Activated CD4-positive, CD25-positive, alpha-beta regulatory T cell (primary cell): Measurements from ENCODE around the gene TMEM121.

Experiments
- DNase-seq, 4 experiments: peaks; one replicate each; lab custom pipeline; 2025; lab: John Stamatoyannopoulos, UW

The TMEM121 gene

DNA sequence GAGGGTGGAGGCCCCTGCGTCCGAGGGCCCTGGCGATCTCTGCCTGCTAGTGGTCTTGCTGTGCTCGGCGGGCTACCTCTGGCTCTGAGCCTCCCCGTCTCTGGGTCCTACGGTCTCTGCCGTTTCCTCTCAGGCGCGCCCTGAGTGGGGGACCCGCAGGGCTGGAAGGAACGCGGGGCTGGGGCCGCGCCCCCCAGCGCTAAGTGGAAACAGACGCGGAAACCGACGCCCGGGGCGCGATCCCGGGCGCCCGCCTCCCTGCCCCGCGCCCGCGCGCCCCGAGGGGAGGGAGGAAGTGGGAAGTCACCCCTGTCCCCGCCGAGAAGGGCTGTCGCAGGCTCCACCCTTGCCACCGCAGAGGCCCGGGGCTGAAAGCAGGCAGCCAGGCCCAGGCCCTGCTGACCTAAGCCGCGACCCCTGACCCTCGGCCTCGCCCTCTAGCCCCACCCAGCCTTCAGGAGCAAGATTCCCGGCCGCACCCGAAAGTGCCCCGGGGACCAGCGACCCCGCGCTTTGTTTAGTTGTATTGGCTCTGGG lies 38.9 kb upstream of the TMEM121 start:
- peak in 3 of 4 experiments; percentile 29 to 56 (median 54) for DNase-seq

DNA sequence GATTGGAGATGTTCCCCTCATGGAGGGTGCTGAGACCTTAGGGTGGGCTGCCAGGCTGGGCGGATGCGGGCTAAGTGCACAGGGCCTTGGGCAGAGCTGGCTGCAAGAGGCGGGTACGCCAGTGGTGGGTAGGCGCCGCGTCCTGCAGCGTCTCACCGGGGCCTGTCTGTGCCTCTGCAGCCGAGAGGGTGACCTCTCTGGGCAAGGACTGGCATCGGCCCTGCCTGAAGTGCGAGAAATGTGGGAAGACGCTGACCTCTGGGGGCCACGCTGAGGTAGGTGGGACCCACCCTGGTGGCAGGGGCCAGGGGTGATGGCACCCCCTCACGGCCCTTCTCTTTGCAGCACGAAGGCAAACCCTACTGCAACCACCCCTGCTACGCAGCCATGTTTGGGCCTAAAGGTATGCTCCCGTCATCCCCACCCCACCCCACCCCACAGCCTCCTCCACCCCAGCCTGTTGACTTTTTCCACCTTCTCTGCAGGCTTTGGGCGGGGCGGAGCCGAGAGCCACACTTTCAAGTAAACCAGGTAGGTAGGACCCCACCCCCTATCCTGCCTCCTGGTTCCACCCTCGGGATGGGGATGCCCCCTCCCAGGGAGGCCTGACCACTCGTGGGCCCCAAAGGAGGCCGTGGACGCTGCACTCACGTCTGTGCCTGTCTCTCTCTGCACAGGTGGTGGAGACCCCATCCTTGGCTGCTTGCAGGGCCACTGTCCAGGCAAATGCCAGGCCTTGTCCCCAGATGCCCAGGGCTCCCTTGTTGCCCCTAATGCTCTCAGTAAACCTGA lies 38.2 kb upstream of the TMEM121 start:
- DNase-seq = no peak

DNA sequence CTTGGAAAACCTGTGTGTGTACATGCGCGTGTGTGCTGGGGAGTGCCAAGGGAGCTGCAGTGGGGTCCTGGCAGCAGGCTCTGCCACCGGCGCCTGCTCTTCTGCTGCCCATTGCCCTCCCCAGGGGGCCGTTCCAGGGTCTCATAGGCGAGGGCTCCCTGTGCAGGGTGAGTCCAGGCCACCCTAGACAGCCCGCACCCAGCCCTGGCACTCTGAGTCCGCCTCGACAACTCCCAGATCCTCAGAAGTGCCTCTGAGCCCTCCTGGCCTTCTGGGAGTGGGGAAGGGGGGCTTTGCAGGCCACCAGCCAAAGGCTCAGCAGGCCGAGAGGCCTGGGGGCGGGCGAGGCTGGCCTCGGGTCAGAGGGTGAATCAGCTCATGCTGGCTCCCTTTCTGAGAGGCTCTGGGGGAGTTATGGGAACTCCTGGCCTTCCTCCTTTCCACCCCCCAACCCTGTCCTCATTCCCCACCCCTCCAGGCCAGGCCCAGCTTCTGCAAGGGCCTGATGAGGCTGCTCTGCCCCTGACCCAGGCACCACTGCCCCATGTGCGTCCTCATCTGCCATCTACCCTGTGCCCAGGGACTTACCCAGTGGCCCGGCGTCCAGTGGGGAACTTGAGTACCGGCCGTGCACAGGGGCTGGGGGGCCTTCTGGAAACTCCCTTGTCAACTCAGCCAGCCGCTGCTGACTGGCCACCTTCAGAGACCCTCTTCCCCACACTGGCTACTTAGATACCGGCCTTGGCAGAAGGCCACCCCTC lies 37.4 kb upstream of the TMEM121 start:
- DNase-seq = no peak

DNA sequence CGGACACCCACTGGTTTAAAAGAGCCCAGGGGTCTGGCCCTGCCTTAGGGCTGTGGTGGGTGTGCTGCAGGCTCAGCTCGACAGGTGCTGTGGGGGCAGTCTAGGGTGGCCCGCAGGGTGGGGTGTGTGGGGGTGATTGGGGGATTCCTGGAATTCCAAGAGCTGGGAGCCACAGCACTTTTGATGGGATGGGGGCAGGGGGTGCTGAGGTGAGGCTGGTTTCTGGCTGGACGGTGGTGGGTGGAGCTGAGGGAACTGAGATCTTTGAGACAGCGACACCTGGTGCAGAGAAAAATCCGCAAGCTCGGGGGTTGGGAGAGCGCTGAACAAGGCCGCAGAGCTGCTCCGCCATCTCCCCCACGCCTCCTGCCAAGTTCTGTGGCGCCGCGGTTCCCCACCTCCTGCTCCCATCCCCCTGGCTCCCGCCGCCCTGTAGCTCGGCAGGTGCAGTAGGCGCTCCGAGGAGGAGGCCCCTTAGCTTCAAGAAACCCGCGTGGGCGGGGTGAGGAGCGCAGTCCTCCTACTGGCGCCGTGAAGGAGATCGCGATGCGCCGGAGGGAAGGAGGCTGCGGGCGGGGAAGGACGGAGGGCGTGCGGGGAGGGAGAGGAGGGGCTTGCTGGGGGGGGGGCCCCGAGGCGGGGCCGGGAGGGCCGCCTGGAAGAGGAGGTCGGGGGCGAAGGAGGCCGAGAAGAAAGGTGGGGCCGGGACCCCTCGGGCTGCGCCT lies 36.7 kb upstream of the TMEM121 start:
- DNase-seq = peak; percentile 50 to 78 (median 72)

DNA sequence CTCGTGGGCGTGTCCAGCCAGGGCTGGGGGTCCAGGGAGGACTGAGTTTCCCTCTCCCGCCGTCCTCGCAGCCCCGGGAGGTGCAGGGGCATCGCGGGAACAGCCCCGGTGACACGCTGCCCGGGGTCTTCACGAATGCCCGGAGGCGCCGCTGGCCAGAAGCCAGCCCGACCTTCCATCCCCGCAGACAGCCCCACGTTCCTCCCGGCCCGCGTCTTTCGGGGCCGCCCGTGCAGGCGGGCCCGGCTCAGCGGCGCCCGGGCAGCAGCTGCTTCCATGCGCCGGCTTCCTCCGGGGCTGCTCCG lies 36.2 kb upstream of the TMEM121 start:
- DNase-seq = no peak

DNA sequence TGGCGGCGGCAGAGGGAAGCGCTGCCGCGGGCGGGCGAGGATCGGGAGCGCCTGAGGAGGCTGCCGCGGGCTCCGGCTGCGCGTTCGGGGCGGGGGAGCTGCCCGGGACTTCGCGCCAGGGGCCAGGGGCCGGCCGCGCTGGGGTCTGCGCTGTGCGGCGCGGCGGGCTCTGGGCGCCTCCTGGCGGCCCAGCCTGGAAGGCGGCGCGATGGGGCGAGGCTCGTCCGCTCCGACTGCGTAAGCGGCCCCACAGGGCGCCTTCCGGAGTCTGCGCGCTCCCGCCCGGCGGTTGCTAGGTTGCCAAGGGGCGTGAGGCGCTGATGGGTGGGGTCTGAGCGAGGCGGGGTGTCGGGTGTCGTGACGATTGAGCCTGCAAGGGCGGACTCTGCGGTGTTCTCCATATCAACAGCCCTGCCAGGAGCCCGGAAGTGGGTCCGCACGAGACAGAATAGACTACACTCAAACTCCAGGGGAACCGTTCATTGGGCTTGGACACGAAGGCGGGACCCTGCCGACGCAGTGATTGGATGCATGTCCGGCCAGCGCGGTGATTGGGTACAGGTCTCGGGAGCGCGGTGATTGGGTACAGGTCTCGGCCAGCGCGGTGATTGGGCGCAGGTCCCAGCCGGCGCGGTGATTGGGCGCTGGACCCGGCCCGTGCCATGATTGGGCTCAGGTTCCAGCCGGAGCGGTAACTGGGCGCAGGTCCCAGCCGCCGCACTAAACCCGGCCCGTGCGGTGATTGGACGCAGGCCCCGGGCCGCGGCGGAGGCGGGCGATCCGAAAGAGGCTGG lies 35.6 kb upstream of the TMEM121 start, which contains the start of gene TEDC1:
Gene TEDC1 (plus strand): TSS at position 675 of the 794 bp plus-strand sequence. CDS start 130 bp downstream, outside the sequence.
- peak; percentile 97 to 100 (median 99) for DNase-seq

DNA sequence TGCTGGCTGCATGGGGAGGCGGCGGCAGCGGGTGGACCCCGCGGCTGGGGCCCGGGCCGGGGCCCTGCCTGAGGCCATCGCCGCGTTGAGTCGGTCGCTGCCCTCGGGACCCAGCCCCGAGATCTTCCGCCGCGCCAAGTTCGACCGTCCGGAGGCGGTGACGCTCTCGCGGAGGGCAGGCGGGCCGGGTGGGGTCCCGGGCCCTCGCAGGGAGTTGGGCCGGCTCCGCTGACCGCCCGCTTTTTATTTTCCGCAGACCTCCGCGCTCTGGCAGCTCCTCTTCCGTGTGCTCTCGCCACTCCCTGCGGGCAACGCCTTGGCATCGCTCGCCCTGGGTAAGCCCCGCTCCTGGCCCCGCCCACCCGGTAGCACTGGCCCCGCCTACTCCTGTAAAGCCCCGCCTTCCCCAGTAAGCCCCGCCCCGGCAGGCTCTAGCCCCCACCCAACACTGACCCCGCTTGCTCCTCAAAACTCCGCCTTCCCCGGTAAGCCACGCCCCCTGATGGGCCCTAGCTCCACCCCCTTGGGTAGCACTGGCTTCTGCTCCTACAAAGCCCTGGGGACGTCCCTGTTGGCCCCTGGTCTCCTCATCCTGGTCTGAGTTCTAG lies 34.9 kb upstream of the TMEM121 start:
- DNase-seq = peak; percentile 47 to 72 (median 64)

DNA sequence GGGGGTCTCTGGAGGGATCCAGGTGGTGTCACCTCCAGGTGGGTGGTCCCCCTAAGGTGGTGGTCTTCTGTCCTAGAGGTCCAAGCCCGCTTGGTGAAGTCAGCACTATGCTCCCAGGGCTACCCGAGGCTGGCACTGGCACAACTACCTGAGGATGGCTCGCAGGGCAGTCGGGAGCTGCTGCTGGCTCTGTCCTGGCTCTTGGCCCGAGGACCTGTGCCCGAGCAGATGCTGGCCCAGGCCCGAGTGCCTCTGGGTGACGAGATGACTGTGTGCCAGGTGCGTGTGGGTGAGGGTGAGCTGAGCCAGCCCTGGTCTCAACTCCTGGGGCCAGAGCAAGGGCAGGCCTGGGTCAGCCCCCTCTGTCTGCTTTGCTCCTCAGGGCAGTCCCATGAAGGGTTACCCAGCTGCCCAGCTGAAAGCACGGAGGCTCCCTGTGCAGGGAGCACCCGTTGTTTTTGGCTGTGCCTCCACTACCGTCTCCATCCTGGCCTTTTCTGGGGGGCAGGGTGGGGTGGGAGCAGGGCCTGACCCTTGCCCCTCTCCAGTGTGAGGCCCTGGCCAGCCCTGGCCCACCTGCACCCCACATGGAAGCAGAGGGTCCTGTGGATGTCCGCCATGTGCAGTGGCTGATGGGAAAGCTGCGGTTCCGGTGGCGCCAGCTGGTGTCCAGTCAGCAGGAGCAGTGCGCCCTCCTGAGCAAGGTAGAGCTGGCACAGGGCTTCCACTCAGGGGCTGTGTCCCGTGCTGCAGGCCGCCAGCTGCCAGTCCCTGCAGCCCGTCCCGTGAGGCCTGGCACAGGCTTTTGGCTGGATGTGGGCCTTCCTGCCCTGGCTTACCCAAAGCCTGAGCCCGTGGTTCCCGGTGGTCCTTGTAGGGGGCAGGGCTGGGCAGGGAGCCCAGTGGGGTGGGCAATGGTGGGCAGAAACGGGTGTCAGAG lies 34.1 kb upstream of the TMEM121 start:
- DNase-seq = no peak

DNA sequence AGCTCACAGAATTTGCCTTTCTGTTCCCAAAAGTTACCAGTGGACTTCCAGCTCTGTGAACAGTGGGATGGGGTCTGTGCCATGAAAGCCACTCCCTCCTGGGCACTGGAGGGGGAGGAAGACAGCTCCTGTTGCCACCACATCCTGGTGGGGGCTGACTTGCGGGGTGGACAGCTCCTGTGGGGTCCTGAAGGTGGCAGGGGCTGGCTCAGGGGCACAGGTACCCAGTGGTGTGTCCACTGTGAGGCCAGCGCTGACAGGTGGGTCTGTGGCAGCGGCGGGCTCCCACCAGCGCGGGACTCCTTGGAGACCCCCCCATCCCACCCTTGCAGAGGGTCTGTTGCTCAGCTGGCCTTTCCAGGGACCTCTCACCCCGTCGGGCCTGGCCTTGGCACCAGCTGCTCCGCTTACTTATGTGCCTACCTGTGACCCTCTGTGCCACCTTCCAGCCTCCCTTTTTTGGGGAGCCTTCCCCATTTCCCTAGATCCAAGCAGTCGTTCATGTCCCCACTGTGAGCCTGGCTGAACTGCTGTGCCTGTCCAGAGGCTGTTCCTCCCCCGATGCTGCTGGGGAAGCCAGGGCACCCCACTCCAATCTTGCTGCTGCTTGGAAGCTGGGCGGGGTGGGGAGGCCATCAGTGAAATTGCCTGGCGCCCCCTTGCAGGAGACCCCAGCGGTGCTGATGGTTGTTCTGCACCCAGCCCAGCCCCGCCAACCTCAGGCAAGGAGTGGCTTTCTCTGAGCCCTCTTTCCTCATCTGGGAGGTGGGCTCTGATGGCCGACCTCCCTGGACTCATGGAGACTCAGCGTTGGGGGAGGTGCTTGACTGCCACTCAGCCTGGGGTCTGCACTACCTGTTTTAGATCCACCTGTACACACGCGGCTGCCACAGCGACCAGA lies 33.2 kb upstream of the TMEM121 start:
- no peak for DNase-seq

DNA sequence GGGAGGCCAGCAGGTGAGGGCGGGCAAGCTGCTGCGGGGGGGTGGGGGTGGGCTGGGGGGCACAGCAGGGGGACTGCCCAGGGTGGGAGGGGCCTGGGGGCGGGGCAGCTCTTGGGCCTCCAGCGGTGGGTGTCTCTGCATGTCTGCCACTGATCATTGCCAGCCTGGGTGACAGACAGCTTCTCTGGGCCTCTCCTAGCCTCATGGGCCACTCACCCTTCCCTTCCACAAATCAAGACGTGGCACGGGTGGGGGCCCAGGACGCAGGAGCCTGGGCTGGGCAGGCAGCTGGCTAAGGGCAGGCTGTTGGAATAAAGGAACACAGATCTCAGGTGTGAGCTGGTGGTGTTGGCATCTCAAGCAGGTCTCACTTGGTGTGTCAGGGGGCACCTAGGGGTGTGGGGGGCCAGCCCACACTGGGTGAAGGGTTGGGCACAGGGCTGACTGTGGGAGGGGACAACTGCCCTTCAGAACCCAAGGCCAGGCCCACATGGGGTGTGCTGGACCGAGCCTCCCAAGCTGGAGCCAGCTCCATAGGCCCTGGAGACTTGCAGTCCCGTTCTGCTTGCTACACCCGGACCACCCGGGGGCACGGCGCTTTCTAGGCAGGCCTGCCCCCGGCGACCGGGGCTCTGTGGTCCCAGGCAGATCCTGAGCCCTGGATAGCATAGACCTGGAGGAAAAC lies 32.3 kb upstream of the TMEM121 start:
- DNase-seq = no peak

DNA sequence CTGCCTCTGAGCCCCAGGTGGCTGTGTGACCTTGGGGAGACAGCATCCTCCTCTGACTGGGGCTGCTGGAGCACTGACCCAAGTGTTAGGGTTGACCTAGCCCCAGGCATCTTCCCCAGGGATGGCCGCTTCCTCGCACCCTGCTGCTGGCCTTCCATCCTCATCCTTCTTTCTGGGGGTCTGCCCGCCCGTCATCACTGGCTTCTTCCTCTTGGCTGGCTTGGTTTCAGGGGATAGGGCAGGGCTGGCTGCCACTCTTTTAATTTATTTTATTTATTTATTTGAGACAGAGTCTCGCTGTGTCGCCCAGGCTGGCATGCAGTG lies 31.8 kb upstream of the TMEM121 start:
- no peak for DNase-seq

DNA sequence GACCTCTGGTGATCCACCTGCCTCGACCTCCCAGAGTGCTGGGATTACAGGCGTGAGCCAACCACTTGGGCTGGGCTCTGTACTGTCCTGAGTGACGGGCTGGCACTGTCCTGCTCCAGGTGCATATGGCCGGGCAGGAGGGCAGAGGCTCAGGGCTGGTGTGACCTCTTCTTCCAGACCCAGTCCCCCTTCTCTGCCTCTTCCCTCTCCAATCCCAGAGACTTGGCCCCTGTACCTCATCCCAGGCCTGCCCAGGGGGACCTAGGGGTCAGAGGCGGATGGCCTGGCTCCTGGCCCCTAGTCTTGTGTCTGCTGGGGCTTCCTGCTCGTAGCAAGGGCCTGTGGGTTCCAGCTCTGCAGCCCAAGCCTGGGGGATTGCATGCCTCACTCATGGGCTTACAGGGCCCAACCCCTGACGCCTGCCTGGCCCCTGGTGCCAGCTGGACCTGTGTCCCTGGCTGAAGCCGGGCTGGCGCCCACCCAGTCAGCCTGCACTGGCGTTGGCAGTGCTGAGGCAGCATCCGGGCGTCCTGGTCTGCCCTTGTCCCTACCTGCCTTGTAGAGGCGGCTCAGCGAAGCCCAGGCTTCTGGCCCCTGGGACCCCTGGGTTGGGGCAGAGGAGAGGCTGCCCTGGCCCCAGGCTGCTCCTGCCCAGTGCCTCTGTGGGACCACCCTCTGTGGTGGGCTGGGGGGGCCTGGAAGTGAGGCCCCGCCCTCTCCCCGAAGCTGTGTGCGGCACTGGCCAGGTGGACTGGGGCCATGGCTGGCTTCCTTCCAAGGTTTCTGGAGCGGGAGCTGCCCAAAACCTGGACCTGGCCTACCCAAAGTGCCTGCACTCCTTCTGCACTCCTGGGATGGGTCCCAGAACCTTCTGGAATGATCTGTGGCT lies 31.0 kb upstream of the TMEM121 start:
- DNase-seq = no peak

DNA sequence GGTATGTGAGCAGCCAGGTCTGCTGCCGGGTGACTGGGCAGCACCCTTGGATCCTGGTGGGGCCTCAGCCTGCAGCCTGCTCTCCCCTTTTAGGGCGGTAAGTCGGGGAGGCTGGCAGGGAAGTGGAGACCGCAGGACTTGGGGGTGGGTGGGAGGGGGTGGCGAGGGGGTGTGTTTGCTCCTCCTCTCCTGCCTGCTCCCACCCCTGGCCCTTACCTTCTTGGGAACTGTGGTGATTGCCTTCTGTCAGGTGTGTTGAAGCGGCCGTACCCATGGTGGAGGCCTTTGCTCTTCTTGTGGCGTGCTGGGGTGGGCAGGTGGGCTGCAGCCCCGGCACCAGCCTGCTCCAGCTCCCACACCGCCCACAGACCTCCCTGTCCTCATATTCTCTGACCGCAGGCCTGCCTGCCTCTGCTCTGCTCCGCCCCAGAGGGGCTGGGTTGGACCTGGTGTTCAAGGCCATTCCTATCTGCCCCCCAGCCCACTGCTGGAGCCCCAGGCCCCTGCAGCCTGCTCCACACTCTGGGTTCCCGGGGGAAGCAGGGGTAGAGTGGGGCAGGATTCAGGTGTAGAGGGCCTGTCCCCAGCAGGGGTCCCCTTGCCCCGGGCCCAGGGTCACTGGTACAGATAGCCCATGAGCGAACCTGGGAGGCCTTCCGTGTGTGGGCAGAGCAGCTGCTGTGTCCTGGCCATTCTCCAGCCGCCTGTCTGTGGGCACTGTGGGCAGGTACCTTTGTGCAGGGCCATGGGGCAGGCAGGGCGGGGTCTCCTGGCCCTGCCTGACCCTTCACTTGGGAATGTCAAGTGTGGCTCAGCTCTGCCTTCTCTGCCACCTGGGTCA lies 30.2 kb upstream of the TMEM121 start:
- no peak for DNase-seq

DNA sequence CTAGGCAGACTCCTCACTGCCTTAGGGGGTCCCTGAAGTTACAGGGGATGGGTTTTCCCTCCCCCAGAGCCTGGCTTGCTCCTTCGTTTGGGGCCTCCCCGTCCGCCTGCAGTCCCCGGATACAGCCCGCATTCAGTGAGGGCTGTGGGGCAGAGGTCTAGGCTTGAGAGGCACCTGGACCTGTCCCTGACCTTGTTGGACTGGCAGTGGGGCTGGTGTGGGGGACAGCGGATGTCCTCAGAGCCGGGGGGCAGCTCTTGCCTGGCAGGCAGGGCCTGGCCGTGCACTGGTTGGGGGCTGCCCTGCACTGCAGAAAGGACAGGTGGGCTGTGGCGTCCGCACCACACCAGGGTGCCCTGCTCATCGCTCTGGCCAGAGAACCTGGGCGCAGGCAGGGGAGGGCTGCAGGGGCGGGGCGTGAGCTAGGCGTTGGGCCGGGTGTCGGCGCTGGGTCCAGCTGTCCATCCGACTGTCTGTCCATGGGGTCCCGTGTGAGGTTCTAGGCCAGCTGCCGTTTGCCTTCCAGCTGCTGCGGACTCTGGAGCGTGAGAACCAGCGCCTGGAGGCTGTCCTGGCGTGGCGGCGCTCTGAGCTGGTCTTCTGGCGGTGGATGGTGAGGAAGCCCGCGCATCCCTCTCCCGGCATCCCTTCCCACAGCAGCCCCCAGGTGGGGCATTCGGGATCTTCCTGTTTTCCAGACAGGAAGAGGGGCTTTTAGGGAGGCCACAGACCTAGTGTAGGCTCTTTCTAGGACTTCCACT lies 29.4 kb upstream of the TMEM121 start:
- no peak for DNase-seq

DNA sequence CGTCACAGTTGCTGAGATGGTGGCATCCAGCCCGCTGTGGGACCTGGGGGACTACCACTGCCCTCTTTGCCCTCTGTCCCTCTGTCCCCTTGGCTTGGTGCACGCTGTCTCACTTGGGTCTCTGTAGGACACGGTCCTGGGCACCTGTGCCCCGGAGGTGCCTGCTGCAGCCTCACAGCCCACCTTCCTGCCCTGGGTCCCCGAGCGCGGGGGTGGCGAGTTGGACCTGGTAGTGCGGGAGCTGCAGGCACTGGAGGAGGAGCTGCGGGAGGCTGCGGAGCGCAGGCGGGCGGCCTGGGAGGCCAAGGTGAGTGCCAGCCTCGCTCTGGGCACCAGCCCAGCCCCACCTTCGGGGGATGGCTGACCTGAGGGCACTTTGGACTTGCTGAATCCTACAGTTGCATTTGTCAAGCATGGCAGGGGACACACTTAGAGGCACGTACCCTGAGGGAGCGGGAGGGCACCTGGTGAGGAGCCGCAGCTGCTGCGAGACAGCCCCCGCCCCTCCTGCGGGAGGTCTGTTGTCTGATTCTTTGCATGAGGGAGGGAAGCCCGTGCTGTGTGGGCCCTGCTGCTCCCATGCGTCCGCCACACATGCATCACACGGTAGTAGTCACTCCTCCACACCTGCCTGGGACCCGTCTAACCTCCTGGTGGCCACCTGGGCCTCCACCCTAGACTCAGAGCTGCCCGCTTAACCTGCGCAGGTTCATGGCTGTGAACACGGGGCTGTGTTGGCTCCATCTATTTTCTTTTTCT lies 28.5 kb upstream of the TMEM121 start:
- no peak for DNase-seq
